H9 (cell line): ENCODE measurements around the gene WFIKKN1. TPM values are rescaled to one million over a fixed set of nuclear protein-coding genes. Genes with fewer than 3 reads are reported as not detected.

Source experiments
- DNase-seq: peaks from one replicate; pipeline ENCODE4 v3.0.0-alpha.2; 2017
- H2AFZ ChIP-seq: one replicate; pipeline ENCODE4 v1.6.1; 2013; ENCODE audit warnings: mild to moderate bottlenecking, low read length, control low read depth, moderate library complexity
- H2AK5ac ChIP-seq: 2 replicates; pipeline ENCODE4 v1.6.1; 2013; ENCODE audit warnings: low read length, control low read depth, mixed read lengths; ENCODE audit not compliant: insufficient read length
- H2BK120ac ChIP-seq: one replicate; pipeline ENCODE4 v1.6.1; 2013; ENCODE audit warnings: low read depth, mild to moderate bottlenecking, low read length, control low read depth, inconsistent platforms; ENCODE audit not compliant: poor library complexity, severe bottlenecking
- H2BK12ac ChIP-seq: 2 replicates; pipeline ENCODE4 v1.6.1; 2013; ENCODE audit warnings: low read length, control low read depth, mixed read lengths, low read depth; ENCODE audit not compliant: insufficient read length
- H2BK15ac ChIP-seq: 2 replicates; pipeline ENCODE4 v1.6.1; 2013; ENCODE audit warnings: low read depth, low read length, control low read depth
- H2BK20ac ChIP-seq: one replicate; pipeline ENCODE4 v1.6.1; 2013; ENCODE audit warnings: low read depth, mild to moderate bottlenecking, low read length, control low read depth, inconsistent platforms; ENCODE audit not compliant: poor library complexity, severe bottlenecking
- H2BK5ac ChIP-seq: 2 replicates; pipeline ENCODE4 v1.6.1; 2013; ENCODE audit warnings: low read length, control low read depth, mixed read lengths; ENCODE audit not compliant: insufficient read length
- H3K14ac ChIP-seq: 2 replicates; pipeline ENCODE4 v1.6.1; 2013; ENCODE audit warnings: low read length, control low read depth; ENCODE audit not compliant: insufficient read depth
- H3K18ac ChIP-seq: 2 replicates; pipeline ENCODE4 v1.6.1; 2013; ENCODE audit warnings: low read depth, mild to moderate bottlenecking, mixed read lengths, low read length, control low read depth; ENCODE audit not compliant: insufficient read length
- H3K23ac ChIP-seq: 2 replicates; pipeline ENCODE4 v1.6.1; 2013; ENCODE audit warnings: low read length, control low read depth, mixed read lengths, low read depth; ENCODE audit not compliant: insufficient read length
- H3K23me2 ChIP-seq: 2 replicates; pipeline ENCODE4 v1.6.1; 2013; ENCODE audit warnings: low read depth, mild to moderate bottlenecking, mixed read lengths, low read length, control low read depth; ENCODE audit not compliant: insufficient read length, poor library complexity, severe bottlenecking
- H3K27ac ChIP-seq: 2 replicates; pipeline ENCODE4 v1.5.1; 2013; ENCODE audit warnings: low read length, control low read depth, mixed read lengths, low read depth; ENCODE audit not compliant: insufficient read length
- H3K27me3 ChIP-seq: 2 replicates; pipeline ENCODE4 v1.6.1; 2013; ENCODE audit warnings: low read length, control low read depth, inconsistent platforms; ENCODE audit not compliant: insufficient read depth
- H3K4ac ChIP-seq: 2 replicates; pipeline ENCODE4 v1.6.1; 2013; ENCODE audit warnings: low read depth, mild to moderate bottlenecking, control low read depth, inconsistent platforms, low read length, moderate library complexity
- H3K4me1 ChIP-seq: 2 replicates; pipeline ENCODE4 v1.6.1; 2013; ENCODE audit warnings: low read length, control low read depth, inconsistent platforms; ENCODE audit not compliant: insufficient read depth
- H3K4me2 ChIP-seq: 2 replicates; pipeline ENCODE4 v1.6.1; 2013; ENCODE audit warnings: low read length, control low read depth, mixed read lengths; ENCODE audit not compliant: insufficient read length, insufficient read depth
- H3K56ac ChIP-seq: 2 replicates; pipeline ENCODE4 v1.6.1; 2013; ENCODE audit warnings: low read depth, mild to moderate bottlenecking, mixed read lengths, low read length, control low read depth; ENCODE audit not compliant: insufficient read length
- H3K79me1 ChIP-seq: 2 replicates; pipeline ENCODE4 v1.6.1; 2013; ENCODE audit warnings: low read depth, mild to moderate bottlenecking, moderate library complexity, low read length, control low read depth, inconsistent platforms; ENCODE audit not compliant: insufficient read depth, poor library complexity, severe bottlenecking
- H3K79me2 ChIP-seq: 2 replicates; pipeline ENCODE4 v1.6.1; 2013; ENCODE audit warnings: low read length, control low read depth, inconsistent platforms; ENCODE audit not compliant: insufficient read depth
- H3K9ac ChIP-seq: 2 replicates; pipeline ENCODE4 v1.6.1; 2013; ENCODE audit warnings: low read length, control low read depth, mixed read lengths; ENCODE audit not compliant: insufficient read length; ENCODE audit errors: extremely low read depth
- H3K9me3 ChIP-seq: one replicate; pipeline ENCODE4 v1.6.1; 2013; ENCODE audit warnings: low read depth, low read length, inconsistent platforms; ENCODE audit not compliant: control insufficient read depth
- H3T11ph ChIP-seq: one replicate; pipeline ENCODE4 v1.6.1; 2013; ENCODE audit warnings: mild to moderate bottlenecking, low read length, control low read depth, inconsistent platforms
- H4K20me1 ChIP-seq: one replicate; pipeline ENCODE4 v1.6.1; 2013; ENCODE audit not compliant: control insufficient read depth, insufficient read length, insufficient read depth
- H4K5ac ChIP-seq: 2 replicates; pipeline ENCODE4 v1.6.1; 2013; ENCODE audit warnings: low read depth, mild to moderate bottlenecking, mixed read lengths, low read length, control low read depth; ENCODE audit not compliant: insufficient read length
- H4K8ac ChIP-seq: replicated peaks from 2 replicates; pipeline ENCODE4 v1.6.1; 2013; ENCODE audit warnings: low read length, control low read depth, mixed read lengths, low read depth; ENCODE audit not compliant: insufficient read length
- H4K91ac ChIP-seq: 2 replicates; pipeline ENCODE4 v1.6.1; 2013; ENCODE audit warnings: low read depth, mild to moderate bottlenecking, moderate library complexity, mixed read lengths, low read length, control low read depth; ENCODE audit not compliant: insufficient read length
- H3K27ac Mint-ChIP-seq, 3 experiments: 2 replicates in 2 of 3; 3 replicates in 1 of 3; pipeline ENCODE4 v1.8.0; 2020 to 2021; ENCODE audit warnings: mixed read lengths in 3 of 3, mild to moderate bottlenecking in 1 of 3, moderate library complexity in 1 of 3
- H3K27me3 Mint-ChIP-seq: 2 replicates; pipeline ENCODE4 v1.8.0; 2021; ENCODE audit warnings: low read depth, mild to moderate bottlenecking, moderate library complexity, mixed read lengths
- H3K36me3 Mint-ChIP-seq, 3 experiments: 2 replicates in 2 of 3; 3 replicates in 1 of 3; pipeline ENCODE4 v1.8.0; 2020 to 2021; ENCODE audit warnings: low read depth in 3 of 3, mixed read lengths in 3 of 3; ENCODE audit not compliant: insufficient read depth in 1 of 3
- H3K4me1 Mint-ChIP-seq, 2 experiments: 2 replicates each; pipeline ENCODE4 v1.8.0; 2020; ENCODE audit warnings: mixed read lengths in 2 of 2
- H3K4me3 Mint-ChIP-seq, 2 experiments: 2 replicates in 1 of 2; 3 replicates in 1 of 2; pipeline ENCODE4 v1.8.0; 2020 to 2021; ENCODE audit warnings: mild to moderate bottlenecking in 2 of 2, mixed read lengths in 2 of 2, moderate library complexity in 1 of 2
- H3K9me3 Mint-ChIP-seq, 2 experiments: 2 replicates in 1 of 2; 3 replicates in 1 of 2; pipeline ENCODE4 v1.8.0; 2020; ENCODE audit warnings: mild to moderate bottlenecking in 2 of 2, mixed read lengths in 2 of 2, moderate library complexity in 1 of 2
- WGBS: extraction: QIAGEN DNeasy Blood & Tissue Kit; methylation state at CpG from one replicate; pipeline ENCODE4 v1.1.7; 2013; ENCODE audit warnings: missing lambda C conversion rate, low lambda C conversion rate, mixed read lengths; ENCODE audit not compliant: insufficient read length; ENCODE audit errors: extremely low coverage; 5-methylcytosine and 5-hydroxymethylcytosine counted together
- total RNA-seq: library from RNA; stranded (reverse); gene quantifications from 2 replicates; pipeline ENCODE4 v1.2.1, GENCODE V29; 2021
- TF ChIP-seq, protein P1 (sequence below): fragments of 200-600 bp; sonication (generic); conservative IDR thresholded peaks from 3 replicates; pipeline ENCODE4 v1.8.0; 2021; ENCODE audit warnings: antibody characterized with exemption, mild to moderate bottlenecking

WFIKKN1 gene
- total RNA-seq, 1 experiment from 2014 or later = 8.3 TPM

DNA sequence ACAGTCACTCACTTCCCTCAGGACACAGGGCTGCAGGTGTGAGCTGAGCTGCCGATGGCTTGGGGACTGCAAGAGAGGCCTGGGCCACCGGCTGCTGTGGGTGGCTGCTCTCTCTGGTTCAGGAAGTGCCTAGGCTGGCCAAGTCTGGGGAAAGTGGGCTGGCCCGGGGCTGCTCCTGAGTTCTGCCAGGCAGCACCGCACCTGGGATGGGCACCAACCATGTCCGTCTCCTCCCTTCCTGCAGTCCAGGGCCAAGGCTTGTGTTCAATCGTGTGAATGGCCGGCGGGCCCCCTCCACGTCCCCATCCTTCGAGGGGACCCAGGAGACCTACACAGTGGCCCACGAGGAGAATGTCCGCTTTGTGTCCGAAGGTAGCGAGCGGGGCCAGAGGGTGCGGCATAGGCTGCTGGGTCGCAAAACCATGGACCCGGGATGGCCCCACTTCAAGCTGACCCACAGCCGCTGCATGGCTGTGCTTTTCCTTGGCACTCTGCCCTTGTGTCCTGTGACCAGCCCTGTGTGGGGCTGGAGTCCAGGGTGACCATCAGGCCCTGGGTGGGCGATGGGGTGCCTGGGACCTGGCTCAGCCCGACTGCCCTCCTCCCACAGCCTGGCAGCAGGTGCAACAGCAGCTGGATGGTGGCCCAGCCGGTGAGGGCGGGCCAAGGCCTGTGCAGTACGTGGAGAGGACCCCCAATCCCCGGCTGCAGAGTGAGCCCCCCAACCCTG lies 16.6 kb downstream of the WFIKKN1 start:
- Histone ChIP-seq H3K4me1 (no peaks in the 10 kb centered on the region; the same call in 1 of the 2 replicates), H3T11ph (no peak overlapping the region), H2BK12ac (no peak overlapping the region), H3K79me1 (no peaks in the 10 kb centered on the region), H2BK120ac (no peak overlapping the region), H3K4ac (no peak overlapping the region), H3K14ac (no peak overlapping the region), H2BK20ac (no peak overlapping the region), H2AFZ (no peak overlapping the region), H3K23ac (no peak overlapping the region), H3K27ac (no peak overlapping the region), H4K5ac (no peak overlapping the region), H3K9me3 (no peaks in the 10 kb centered on the region), H3K27me3 (no peaks in the 10 kb centered on the region), H3K18ac (no peak overlapping the region), H4K91ac (no peak overlapping the region), H3K9ac (no peak overlapping the region), H3K79me2 (no peaks in the 10 kb centered on the region), H4K8ac (no peak overlapping the region), H3K4me2 (no peak overlapping the region), H3K56ac (no peak overlapping the region), H2BK15ac (no peak overlapping the region), H3K23me2 (peaks cover 14% of the 10 kb centered on the region), H4K20me1 (no peaks in the 10 kb centered on the region), H2BK5ac (no peak overlapping the region), H2AK5ac (no peak overlapping the region)
- no CpG with 5 or more reads among the region's 25 CpGs for WGBS
- DNase-seq = no peak
- peak overlapping the region in 1 of 2 experiments; percentile 29; a peak in 1 of 5 replicates for H3K4me3 Mint-ChIP-seq
- peaks cover 2 to 15% of the 10 kb centered on the region in 2 experiments for H3K4me1 Mint-ChIP-seq
- H3K27ac Mint-ChIP-seq = no peak overlapping the region
- TF ChIP-seq, protein P1, sequence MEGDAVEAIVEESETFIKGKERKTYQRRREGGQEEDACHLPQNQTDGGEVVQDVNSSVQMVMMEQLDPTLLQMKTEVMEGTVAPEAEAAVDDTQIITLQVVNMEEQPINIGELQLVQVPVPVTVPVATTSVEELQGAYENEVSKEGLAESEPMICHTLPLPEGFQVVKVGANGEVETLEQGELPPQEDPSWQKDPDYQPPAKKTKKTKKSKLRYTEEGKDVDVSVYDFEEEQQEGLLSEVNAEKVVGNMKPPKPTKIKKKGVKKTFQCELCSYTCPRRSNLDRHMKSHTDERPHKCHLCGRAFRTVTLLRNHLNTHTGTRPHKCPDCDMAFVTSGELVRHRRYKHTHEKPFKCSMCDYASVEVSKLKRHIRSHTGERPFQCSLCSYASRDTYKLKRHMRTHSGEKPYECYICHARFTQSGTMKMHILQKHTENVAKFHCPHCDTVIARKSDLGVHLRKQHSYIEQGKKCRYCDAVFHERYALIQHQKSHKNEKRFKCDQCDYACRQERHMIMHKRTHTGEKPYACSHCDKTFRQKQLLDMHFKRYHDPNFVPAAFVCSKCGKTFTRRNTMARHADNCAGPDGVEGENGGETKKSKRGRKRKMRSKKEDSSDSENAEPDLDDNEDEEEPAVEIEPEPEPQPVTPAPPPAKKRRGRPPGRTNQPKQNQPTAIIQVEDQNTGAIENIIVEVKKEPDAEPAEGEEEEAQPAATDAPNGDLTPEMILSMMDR = no peak
- H3K36me3 Mint-ChIP-seq = peaks cover 2 to 15% (median 4%) of the 10 kb centered on the region in 3 experiments; a peak in 4 of 7 replicates
- H3K9me3 Mint-ChIP-seq = no peaks in the 10 kb centered on the region
- H3K27me3 Mint-ChIP-seq = no peaks in the 10 kb centered on the region; the same call in 1 of the 2 replicates
